Upper lobe of right lung (tissue), 1 donor: ENCODE measurements around the gene BRF1. TPM values are rescaled to one million over a fixed set of nuclear protein-coding genes. Genes with fewer than 3 reads are reported as not detected.

Experiments used
- ATAC-seq: fragments of 200-7000 bp; cut with Tn5 transposase; one replicate; pipeline ENCODE4 v1.9.1; 2020; ENCODE audit warnings: mild to moderate bottlenecking, moderate library complexity
- DNase-seq: peaks from one replicate; pipeline ENCODE4 v3.0.0-alpha.2; 2020
- H3K27ac ChIP-seq: fragments of 200-600 bp; one replicate; pipeline ENCODE4 v1.8.0; 2022
- H3K27me3 ChIP-seq: fragments of 200-600 bp; one replicate; pipeline ENCODE4 v1.8.0; 2022; ENCODE audit warnings: mild to moderate bottlenecking
- H3K36me3 ChIP-seq: fragments of 200-600 bp; one replicate; pipeline ENCODE4 v1.8.0; 2022
- H3K4me1 ChIP-seq: fragments of 200-600 bp; one replicate; pipeline ENCODE4 v1.8.0; 2022
- H3K4me3 ChIP-seq: fragments of 200-600 bp; one replicate; pipeline ENCODE4 v1.8.0; 2022; ENCODE audit warnings: mild to moderate bottlenecking
- H3K9me3 ChIP-seq: fragments of 200-600 bp; one replicate; pipeline ENCODE4 v1.8.0; 2022
- CTCF ChIP-seq: fragments of 200-600 bp; IDR thresholded peaks from one replicate; pipeline ENCODE4 v1.8.0; 2022; ENCODE audit warnings: antibody characterized with exemption
- intact Hi-C: fragments of 100-400 bp; cut with DNase I; formaldehyde crosslinking; loops from one replicate; pipeline ENCODE4 v1.11.0; 2022
- total RNA-seq: library from RNA; stranded (reverse); fragmentation: NEBNext Ultra II Directional; extraction: Animal tissue kit (Norgen Biotek cat#: 25700); gene quantifications from one replicate; pipeline ENCODE4 v1.2.1, GENCODE V29; 2021
- donor health status: DM: no; HTN: yes; CAD: no; lungs with severe emphysema.

BRF1 gene
- total RNA-seq, 1 donor from 2014 or later, result 31.2 TPM

- H3K27ac ChIP-seq, result peak overlapping the region; percentile 30
- H3K9me3 ChIP-seq, result no peaks in the 10 kb centered on the region
- ATAC-seq (peak; percentile 10), DNase-seq (no peak)
- no peak for TF ChIP-seq CTCF
- peaks cover 46% of the 10 kb centered on the region for H3K4me1 ChIP-seq
- H3K4me3 ChIP-seq, result no peak overlapping the region
- intact Hi-C loops, result loop anchor here (5.0 to 10.0 kb wide), 2 partner anchors 83 to 155 kb away; no protein-coding TSS in a partner anchor
- H3K27me3 ChIP-seq, result peaks cover 26% of the 10 kb centered on the region
- no peaks in the 10 kb centered on the region for H3K36me3 ChIP-seq
Observed at GRCh38 chr14:105201925-105202513, 98.8 kb downstream of the BRF1 start.

GRCh38 chr14:105201156-105201924, 99.5 kb downstream of the BRF1 start:
- Histone ChIP-seq H3K27me3 (peaks cover 33% of the 10 kb centered on the region), H3K27ac (peak overlapping the region; percentile 30), H3K9me3 (no peaks in the 10 kb centered on the region), H3K4me1 (peaks cover 53% of the 10 kb centered on the region), H3K4me3 (no peak overlapping the region), H3K36me3 (no peaks in the 10 kb centered on the region)
- TF ChIP-seq CTCF, result peak; percentile 5
- ATAC-seq, result no peak
- DNase-seq, result no peak
- intact Hi-C loops, result loop anchor here (5.0 to 10.0 kb wide), 2 partner anchors 83 to 156 kb away; no protein-coding TSS in a partner anchor

DNA sequence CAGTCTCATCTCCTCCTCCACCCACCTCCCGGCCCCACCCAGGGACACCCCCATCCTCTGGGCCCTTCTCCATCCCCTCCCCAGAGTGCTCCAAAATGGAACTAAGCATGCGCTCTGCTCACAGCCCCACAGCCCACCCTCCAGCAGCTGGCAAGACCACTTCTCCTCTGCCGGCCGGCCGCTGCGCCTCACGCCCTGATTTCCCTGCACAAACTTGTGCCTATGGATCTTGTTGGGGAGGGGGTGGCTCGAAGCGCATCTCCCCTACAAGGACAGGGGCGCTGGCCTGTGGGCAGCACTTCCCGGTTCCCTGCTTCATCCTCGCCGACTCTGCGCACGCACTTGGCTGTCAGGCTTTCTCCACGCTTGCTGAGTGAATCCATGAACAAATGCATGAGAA, 100.2 kb downstream of the BRF1 start:
- peaks cover 39% of the 10 kb centered on the region for H3K27me3 ChIP-seq
- intact Hi-C loops, result loop anchor here (5.0 to 10.0 kb wide), 2 partner anchors 84 to 157 kb away; no protein-coding TSS in a partner anchor
- ATAC-seq, result no peak
- H3K27ac ChIP-seq, result no peak overlapping the region
- no peaks in the 10 kb centered on the region for H3K36me3 ChIP-seq
- TF ChIP-seq CTCF, result no peak
- H3K4me1 ChIP-seq, result peaks cover 54% of the 10 kb centered on the region
- no peak for DNase-seq
- no peak overlapping the region for H3K4me3 ChIP-seq
- no peaks in the 10 kb centered on the region for H3K9me3 ChIP-seq

DNA sequence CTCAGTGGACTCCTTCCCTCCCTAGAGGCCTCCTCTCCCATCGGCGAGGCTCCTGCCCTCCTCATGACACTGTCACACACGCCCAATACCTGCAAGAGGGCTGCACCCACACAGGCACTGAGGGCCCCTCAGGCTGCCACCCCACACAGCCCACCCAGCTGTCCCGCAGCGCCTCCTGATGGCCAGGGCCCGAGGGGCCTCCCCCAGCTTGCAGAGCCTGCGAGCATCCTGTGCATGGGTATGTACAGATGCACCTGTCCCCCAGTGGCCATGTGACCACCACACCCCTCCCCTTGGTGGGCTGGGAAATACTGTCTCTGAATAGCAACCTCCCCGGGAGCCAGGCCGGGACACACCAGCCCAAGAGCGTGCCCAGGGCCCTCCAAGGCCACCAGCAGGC, 100.7 kb downstream of the BRF1 start:
- Histone ChIP-seq H3K27me3 (peaks cover 39% of the 10 kb centered on the region), H3K4me1 (peaks cover 58% of the 10 kb centered on the region), H3K36me3 (no peaks in the 10 kb centered on the region), H3K9me3 (no peaks in the 10 kb centered on the region), H3K4me3 (no peak overlapping the region), H3K27ac (no peak overlapping the region)
- no peak for TF ChIP-seq CTCF
- intact Hi-C loops, result loop anchor here (5.0 to 10.0 kb wide), 2 partner anchors 85 to 157 kb away; no protein-coding TSS in a partner anchor
- ATAC-seq, result no peak
- DNase-seq, result no peak

GRCh38 chr14:105199093-105199492, 101.7 kb downstream of the BRF1 start:
- Histone ChIP-seq H3K27ac (peak overlapping the region; percentile 70), H3K36me3 (no peaks in the 10 kb centered on the region), H3K27me3 (peaks cover 47% of the 10 kb centered on the region), H3K4me1 (peaks cover 61% of the 10 kb centered on the region), H3K4me3 (no peak overlapping the region), H3K9me3 (no peaks in the 10 kb centered on the region)
- no peak for TF ChIP-seq CTCF
- ATAC-seq (peak; percentile 4), DNase-seq (no peak)
- intact Hi-C loops, result no loop called here
